Right renal pelvis (tissue), 4 donors: ENCODE data around the gene SP140L. TPM values are rescaled to one million over a fixed set of nuclear protein-coding genes. Genes with fewer than 3 reads are reported as not detected.

Experiments
- DNase-seq, 4 donors: peaks; one replicate each; pipeline ENCODE4 v3.0.0-alpha.2; 2013; ENCODE audit warnings: low read depth in 4 of 4, low spot score in 3 of 4, missing footprints in 1 of 4
- polyA plus RNA-seq, 4 donors: library from polyadenylated mRNA; unstranded; fragments of 120-200 nt; gene quantifications; one replicate each; pipeline ENCODE4 v1.2.1, GENCODE V29; 2013; ENCODE audit not compliant: insufficient read length in 4 of 4

The SP140L gene
- polyA plus RNA-seq, 4 donors, result 8.2 to 11.1 (median 8.9) TPM

GRCh38 chr2:230449901-230450467 lies 123.0 kb downstream of the SP140L start:
- no peak for DNase-seq

DNA sequence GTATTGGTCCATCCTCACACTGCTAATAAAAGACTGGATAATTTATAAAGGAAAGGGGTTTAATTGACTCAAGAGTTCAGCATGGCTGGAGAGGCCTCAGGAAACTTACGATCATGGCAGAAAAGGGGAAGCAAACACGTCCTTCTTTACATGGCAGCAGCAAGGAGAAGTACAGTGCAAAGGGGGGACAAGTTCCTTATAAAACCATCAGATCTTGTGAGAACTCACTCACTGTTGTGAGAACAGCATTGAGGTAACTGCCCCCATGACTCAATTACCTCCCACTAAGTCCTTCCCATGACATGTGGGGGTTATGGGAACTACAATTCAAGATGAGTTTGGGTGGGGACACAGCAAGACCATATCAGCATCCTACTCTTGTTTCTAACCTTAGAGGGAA lies 126.0 kb downstream of the SP140L start:
- no peak for DNase-seq

Other genes starting within 250 kb of the SP140L start
- 10 to 100 TPM; 16.7 to 25.4 (median 20.8) TPM for gene SP110, start 107.2 kb upstream of the SP140L start, polyA plus RNA-seq
- gene SP140, start 101.5 kb upstream of the SP140L start, polyA plus RNA-seq, result under 1 TPM; 0.50 to 0.98 (median 0.67) TPM
- gene SP100, start 89.0 kb downstream of the SP140L start, polyA plus RNA-seq, result 10 to 100 TPM; 22.9 to 32.6 (median 28.6) TPM